ENCODE measurements around the gene PRR13. TPM values are rescaled to one million over a fixed set of nuclear protein-coding genes. Genes with fewer than 3 reads are reported as not detected.

The PRR13 gene
- total and polyA plus RNA-seq, 2 donors (not counting 3 experiments of a cell fraction or from before 2014, with no cell fraction given) = 68.9 to 139 TPM

DNA sequence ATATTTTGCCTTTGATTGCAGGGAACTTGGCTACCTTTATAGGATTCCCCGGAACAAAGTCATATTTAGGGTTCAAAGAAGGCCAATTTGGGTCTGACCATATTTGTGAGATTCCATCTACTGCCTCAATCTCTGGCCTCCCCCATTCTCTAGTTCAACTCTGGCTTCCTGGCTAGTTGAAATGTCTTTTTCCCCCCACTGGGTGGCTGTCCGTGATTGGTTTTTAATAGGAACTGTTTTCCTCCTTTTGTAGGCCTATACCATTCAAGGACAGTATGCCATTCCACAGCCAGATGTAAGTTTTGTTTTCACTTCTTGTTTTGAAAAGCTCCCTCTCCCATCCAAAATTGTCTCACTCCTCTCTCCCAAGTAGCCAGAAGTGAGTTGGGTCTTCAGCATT, 24.1 kb downstream of the PRR13 start:
- H3K27me3 ChIP-seq (ENCODE audit: control insufficient read depth in 2 of 2, insufficient read depth in 2 of 2, low read length in 2 of 2) = no peaks in the 10 kb centered on the region
- H3K36me3 ChIP-seq (ENCODE audit: control insufficient read depth in 2 of 2, extremely low read depth in 1 of 2, insufficient read depth in 2 of 2, low read length in 2 of 2) = peaks cover 77 to 87% of the 10 kb centered on the region in 2 experiments
- no peaks in the 10 kb centered on the region for H3K9me3 ChIP-seq (replicated peaks; ENCODE audit: control insufficient read depth, insufficient read depth, low read length)
- no TSS peak for BruUV-seq (replicated peaks)
- no peak overlapping the region for H3K9ac ChIP-seq (replicated peaks; ENCODE audit: extremely low read depth, insufficient read depth, low read length)
- H3K79me2 ChIP-seq (ENCODE audit: control insufficient read depth, insufficient read depth, low read length) = peaks cover 79% of the 10 kb centered on the region
- peaks cover 27% of the 10 kb centered on the region for H4K20me1 ChIP-seq (replicated peaks; ENCODE audit: control insufficient read depth, extremely low read depth, insufficient read depth, low read length)
- dilution Hi-C loops (cut with MboI; ENCODE audit: extremely low pct_ligation_motif_present, low sequenced_read_pairs) = no loop called here
- no peak overlapping the region for H3K4me2 ChIP-seq (ENCODE audit: insufficient read depth, low read length)
- H3K4me3 ChIP-seq (replicated peaks in 1 of 3; ENCODE audit: insufficient read depth in 1 of 3, low read depth in 1 of 3, low read length in 3 of 3) = no peak overlapping the region
- H3K4me1 ChIP-seq (ENCODE audit: control insufficient read depth, extremely low read depth, insufficient read depth, low read length) = no peaks in the 10 kb centered on the region
- no peak overlapping the region for H3K27ac ChIP-seq (ENCODE audit: insufficient read depth, low read depth, low read length)
- CTCF ChIA-PET = interaction anchor here (1.3 to 1.8 kb wide), 2 partner anchors 8 to 11 kb away, joined by 3 to 9 read pairs; no protein-coding TSS in a partner anchor
- POLR2A ChIA-PET = no interaction called here
- H2AFZ ChIP-seq (ENCODE audit: low read depth, low read length) = no peak overlapping the region
- intact Hi-C loops (cut with micrococcal nuclease) = no loop called here
- no peaks in the 10 kb centered on the region for H3K9me1 ChIP-seq (replicated peaks; ENCODE audit: control insufficient read depth, extremely low read depth, insufficient read depth, low read length)
- no peak for DNase-seq (ENCODE audit: low read depth, low spot score)
- no peak for TF ChIP-seq POLR2AphosphoS5 (IDR thresholded peaks at IDR 0.05; ENCODE audit: insufficient read depth, low read depth, low read length)
- TF ChIP-seq, protein P1, sequence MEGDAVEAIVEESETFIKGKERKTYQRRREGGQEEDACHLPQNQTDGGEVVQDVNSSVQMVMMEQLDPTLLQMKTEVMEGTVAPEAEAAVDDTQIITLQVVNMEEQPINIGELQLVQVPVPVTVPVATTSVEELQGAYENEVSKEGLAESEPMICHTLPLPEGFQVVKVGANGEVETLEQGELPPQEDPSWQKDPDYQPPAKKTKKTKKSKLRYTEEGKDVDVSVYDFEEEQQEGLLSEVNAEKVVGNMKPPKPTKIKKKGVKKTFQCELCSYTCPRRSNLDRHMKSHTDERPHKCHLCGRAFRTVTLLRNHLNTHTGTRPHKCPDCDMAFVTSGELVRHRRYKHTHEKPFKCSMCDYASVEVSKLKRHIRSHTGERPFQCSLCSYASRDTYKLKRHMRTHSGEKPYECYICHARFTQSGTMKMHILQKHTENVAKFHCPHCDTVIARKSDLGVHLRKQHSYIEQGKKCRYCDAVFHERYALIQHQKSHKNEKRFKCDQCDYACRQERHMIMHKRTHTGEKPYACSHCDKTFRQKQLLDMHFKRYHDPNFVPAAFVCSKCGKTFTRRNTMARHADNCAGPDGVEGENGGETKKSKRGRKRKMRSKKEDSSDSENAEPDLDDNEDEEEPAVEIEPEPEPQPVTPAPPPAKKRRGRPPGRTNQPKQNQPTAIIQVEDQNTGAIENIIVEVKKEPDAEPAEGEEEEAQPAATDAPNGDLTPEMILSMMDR (IDR thresholded peaks at IDR 0.05; ENCODE audit: extremely low read depth in 1 of 2, insufficient read depth in 1 of 2, low read depth in 1 of 2, low read length in 2 of 2) = peak in 1 of 2 donors; percentile 1
- FAIRE-seq = no peak

DNA sequence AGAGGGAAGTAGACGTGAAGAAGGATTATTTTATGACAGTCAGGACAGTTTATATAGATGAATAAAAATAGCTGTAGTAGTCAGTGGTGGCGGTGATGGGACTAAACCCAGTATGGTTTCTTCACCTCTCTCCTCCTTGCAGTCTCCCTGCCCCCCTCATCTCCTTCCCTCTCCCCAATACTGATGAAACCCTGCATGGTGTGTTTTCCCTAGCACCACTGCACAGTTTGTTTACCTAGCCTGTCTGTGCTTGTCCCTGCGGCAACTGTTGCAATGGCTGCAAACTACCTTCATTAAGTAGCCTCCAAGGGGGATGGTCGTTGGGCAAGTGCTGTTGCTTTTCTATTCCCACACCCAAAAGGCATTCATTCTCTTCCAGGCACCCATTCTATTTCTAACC, 25.1 kb downstream of the PRR13 start:
- intact Hi-C loops (cut with micrococcal nuclease) = no loop called here
- Histone ChIP-seq H2AFZ (ENCODE audit: low read depth, low read length) (no peak overlapping the region), H3K9me1 (replicated peaks; ENCODE audit: control insufficient read depth, extremely low read depth, insufficient read depth, low read length) (no peaks in the 10 kb centered on the region), H3K4me1 (ENCODE audit: control insufficient read depth, extremely low read depth, insufficient read depth, low read length) (no peaks in the 10 kb centered on the region), H3K4me2 (ENCODE audit: insufficient read depth, low read length) (no peak overlapping the region), H4K20me1 (replicated peaks; ENCODE audit: control insufficient read depth, extremely low read depth, insufficient read depth, low read length) (peaks cover 22% of the 10 kb centered on the region), H3K27me3 (ENCODE audit: control insufficient read depth in 2 of 2, insufficient read depth in 2 of 2, low read length in 2 of 2) (no peaks in the 10 kb centered on the region), H3K36me3 (ENCODE audit: control insufficient read depth in 2 of 2, extremely low read depth in 1 of 2, insufficient read depth in 2 of 2, low read length in 2 of 2) (peaks cover 77 to 83% of the 10 kb centered on the region in 2 experiments), H3K9me3 (replicated peaks; ENCODE audit: control insufficient read depth, insufficient read depth, low read length) (no peaks in the 10 kb centered on the region), H3K27ac (ENCODE audit: insufficient read depth, low read depth, low read length) (no peak overlapping the region), H3K4me3 (replicated peaks in 1 of 3; ENCODE audit: insufficient read depth in 1 of 3, low read depth in 1 of 3, low read length in 3 of 3) (no peak overlapping the region), H3K79me2 (ENCODE audit: control insufficient read depth, insufficient read depth, low read length) (peaks cover 78% of the 10 kb centered on the region), H3K9ac (replicated peaks; ENCODE audit: extremely low read depth, insufficient read depth, low read length) (no peak overlapping the region)
- BruUV-seq (replicated peaks) = no TSS peak
- FAIRE-seq (no peak), DNase-seq (ENCODE audit: low read depth, low spot score) (no peak)
- no peak for TF ChIP-seq POLR2A (IDR thresholded peaks at IDR 0.05; ENCODE audit: low read depth, low read length)
- TF ChIP-seq POLR2AphosphoS5 (IDR thresholded peaks at IDR 0.05; ENCODE audit: insufficient read depth, low read depth, low read length) = no peak
- TF ChIP-seq JUN (IDR thresholded peaks at IDR 0.05; ENCODE audit: borderline replicate concordance, insufficient read depth, insufficient read length, low read depth) = no peak
- TF ChIP-seq EZH2 (IDR thresholded peaks at IDR 0.05; ENCODE audit: borderline replicate concordance, low read depth, low read length, severe bottlenecking) = no peak
- TF ChIP-seq, protein P1 (IDR thresholded peaks at IDR 0.05; ENCODE audit: extremely low read depth in 1 of 2, insufficient read depth in 1 of 2, low read depth in 1 of 2, low read length in 2 of 2) = no peak
- CTCF ChIA-PET = no interaction called here
- POLR2A ChIA-PET = no interaction called here
- dilution Hi-C loops (cut with MboI; ENCODE audit: extremely low pct_ligation_motif_present, low sequenced_read_pairs) = no loop called here
